ENCODE results near the gene REEP5.
"Not testable (repeated sequence)": the region's sequence is repeated elsewhere in the genome, so short reads cannot be mapped to it uniquely, and the experiment has no call there.

Gene REEP5

GRCh38 chr5:112960863-112961504 is 39.0 kb upstream of the REEP5 start:
- H3K4me3 ChIP-seq (ENCODE audit: low read depth, low read length), result no peak overlapping the region
- peak; percentile 25 for DNase-seq (ENCODE audit: low read depth)
- no peak for TF ChIP-seq MYC (IDR thresholded peaks at IDR 0.05; ENCODE audit: low read depth, low read length)
- TF ChIP-seq MAX (IDR thresholded peaks at IDR 0.05; ENCODE audit: low read depth, low read length), result no peak
- TF ChIP-seq CTCF (IDR thresholded peaks at IDR 0.05; ENCODE audit: low read depth, low read length), result no peak
- no peak for TF ChIP-seq POLR2A (IDR thresholded peaks at IDR 0.05; ENCODE audit: extremely low read depth, insufficient read length)

GRCh38 chr5:112960315-112960714 is 38.3 kb upstream of the REEP5 start:
- TF ChIP-seq MAX (IDR thresholded peaks at IDR 0.05; ENCODE audit: low read depth, low read length) (no peak), MYC (IDR thresholded peaks at IDR 0.05; ENCODE audit: low read depth, low read length) (no peak), CTCF (IDR thresholded peaks at IDR 0.05; ENCODE audit: low read depth, low read length) (no peak), POLR2A (IDR thresholded peaks at IDR 0.05; ENCODE audit: extremely low read depth, insufficient read length) (no peak)
- no peak overlapping the region for H3K4me3 ChIP-seq (ENCODE audit: low read depth, low read length)
- no peak for DNase-seq (ENCODE audit: low read depth)

GRCh38 chr5:112959872-112960271 is 37.8 kb upstream of the REEP5 start:
- not testable (repeated sequence) for H3K4me3 ChIP-seq (ENCODE audit: low read depth, low read length)
- DNase-seq (ENCODE audit: low read depth), result peak; percentile 44

- no peak overlapping the region for H3K4me3 ChIP-seq (ENCODE audit: low read depth, low read length)
- peak; percentile 25 for DNase-seq (ENCODE audit: low read depth)
- TF ChIP-seq CTCF (IDR thresholded peaks at IDR 0.05; ENCODE audit: low read depth, low read length), result no peak
- TF ChIP-seq POLR2A (IDR thresholded peaks at IDR 0.05; ENCODE audit: extremely low read depth, insufficient read length), result no peak
- TF ChIP-seq MAX (IDR thresholded peaks at IDR 0.05; ENCODE audit: low read depth, low read length), result no peak
These were observed 36.4 kb upstream of the REEP5 start for GRCh38 chr5:112958093-112959088.

- no peak overlapping the region for H3K4me3 ChIP-seq (ENCODE audit: low read depth, low read length)
- no peak for TF ChIP-seq MAX (IDR thresholded peaks at IDR 0.05; ENCODE audit: low read depth, low read length)
- TF ChIP-seq CTCF (IDR thresholded peaks at IDR 0.05; ENCODE audit: low read depth, low read length), result no peak
- no peak for TF ChIP-seq POLR2A (IDR thresholded peaks at IDR 0.05; ENCODE audit: extremely low read depth, insufficient read length)
- TF ChIP-seq MYC (IDR thresholded peaks at IDR 0.05; ENCODE audit: low read depth, low read length), result no peak
- no peak for DNase-seq (ENCODE audit: low read depth)
These were observed 35.2 kb upstream of the REEP5 start for GRCh38 chr5:112957036-112957808.

- H3K4me3 ChIP-seq (ENCODE audit: low read depth, low read length), result no peak overlapping the region
- DNase-seq (ENCODE audit: low read depth), result no peak
These were observed 34.6 kb upstream of the REEP5 start for GRCh38 chr5:112956606-112957005.

More at GRCh38 chr5:112956606-112957005, 34.6 kb upstream of the REEP5 start:
- TF ChIP-seq CTCF (IDR thresholded peaks at IDR 0.05; ENCODE audit: low read depth, low read length), result no peak
- no peak for TF ChIP-seq MAX (IDR thresholded peaks at IDR 0.05; ENCODE audit: low read depth, low read length)
- no peak for TF ChIP-seq MYC (IDR thresholded peaks at IDR 0.05; ENCODE audit: low read depth, low read length)
- no peak for TF ChIP-seq POLR2A (IDR thresholded peaks at IDR 0.05; ENCODE audit: extremely low read depth, insufficient read length)

All from NB4 (cell line).